Testis (tissue), 3 donors: ENCODE results near the gene ARRDC5. TPM values are rescaled to one million over a fixed set of nuclear protein-coding genes. Genes with fewer than 3 reads are reported as not detected.

Experiments
- DNase-seq: peaks from one replicate; pipeline ENCODE4 v3.0.0-alpha.2; 2019
- H3K27ac ChIP-seq, 2 donors: fragments of 200-600 bp; sonication (generic); one replicate each; pipeline ENCODE4 v1.5.1; 2019
- H3K27me3 ChIP-seq: fragments of 200-600 bp; sonication (generic); one replicate; pipeline ENCODE4 v1.5.1; 2019
- H3K36me3 ChIP-seq: fragments of 200-600 bp; sonication (generic); one replicate; pipeline ENCODE4 v1.5.1; 2017; ENCODE audit warnings: low read depth; ENCODE audit errors: missing control alignments
- H3K4me1 ChIP-seq: fragments of 200-600 bp; sonication (generic); one replicate; pipeline ENCODE4 v1.5.1; 2019
- H3K4me3 ChIP-seq, 2 donors: fragments of 200-600 bp; sonication (generic); one replicate each; pipeline ENCODE4 v1.5.1; 2017 to 2019
- H3K9me3 ChIP-seq: fragments of 200-600 bp; sonication (generic); one replicate; pipeline ENCODE4 v1.5.1; 2017
- CTCF ChIP-seq, 3 experiments: fragments of 450-650 bp in 2 of 3; fragments of 200-600 bp in 1 of 3; sonication (generic) in 1 of 3; IDR thresholded peaks; one replicate each; pipeline ENCODE4 v1.5.1; 2016 to 2019; ENCODE audit warnings: antibody characterized with exemption in 3 of 3, mild to moderate bottlenecking in 2 of 3, moderate library complexity in 1 of 3
- POLR2A ChIP-seq: fragments of 450-650 bp; IDR thresholded peaks from one replicate; pipeline ENCODE4 v1.6.1; 2017; ENCODE audit warnings: antibody characterized with exemption, mild to moderate bottlenecking, moderate library complexity
- WGBS, 2 donors: methylation state at CpG; one replicate each; pipeline ENCODE4 v1.1.5; 2018; 5-methylcytosine and 5-hydroxymethylcytosine counted together
- intact Hi-C: fragments of 100-400 bp; cut with DNase I; formaldehyde crosslinking; loops from one replicate; pipeline ENCODE4 v1.15.1; 2023; ENCODE audit warnings: low total_unique reads
- polyA plus RNA-seq: library from polyadenylated mRNA; stranded (reverse); fragments of 350-450 nt; fragmentation: Illumina TruSeq; extraction: RNeasy Lipid Tissue Mini Kit (QIAGEN cat#74804); gene quantifications from one replicate; pipeline ENCODE4 v1.2.3, GENCODE V29; 2014; ENCODE audit warnings: low read depth, low replicate concordance; ENCODE audit not compliant: insufficient read depth
- total RNA-seq, 2 donors: library from RNA; depleted of rRNA; stranded (reverse); fragments of >200 nt; gene quantifications; one replicate each; pipeline ENCODE4 v1.2.3, GENCODE V29; 2016

ARRDC5 gene
- total and polyA plus RNA-seq, 3 donors from 2014 or later = 8.7 to 26.2 (median 17.4) TPM

GRCh38 chr19:4879041-4879440 lies 23.7 kb downstream of the ARRDC5 start:
- no peaks in the 10 kb centered on the region for H3K36me3 ChIP-seq
- H3K9me3 ChIP-seq = no peaks in the 10 kb centered on the region
- peaks cover 8% of the 10 kb centered on the region for H3K4me1 ChIP-seq
- TF ChIP-seq CTCF (IDR thresholded peaks at IDR 0.05) = no peak
- TF ChIP-seq POLR2A = no peak
- 91 to 93% methylated on average over 11 of the region's 11 CpGs for WGBS, 2 donors
- intact Hi-C loops = no loop called here
- no peaks in the 10 kb centered on the region for H3K27me3 ChIP-seq
- H3K27ac ChIP-seq = no peak overlapping the region
- no peak overlapping the region for H3K4me3 ChIP-seq
- no peak for DNase-seq

- Histone ChIP-seq H3K36me3 (no peaks in the 10 kb centered on the region), H3K4me1 (peaks cover 8% of the 10 kb centered on the region), H3K9me3 (no peaks in the 10 kb centered on the region), H3K4me3 (no peak overlapping the region), H3K27ac (no peak overlapping the region), H3K27me3 (no peaks in the 10 kb centered on the region)
- TF ChIP-seq POLR2A (no peak), CTCF (IDR thresholded peaks at IDR 0.05) (no peak)
- intact Hi-C loops = no loop called here
- DNase-seq = no peak
- 56% methylated on average over 18 to 21 of the region's 23 CpGs for WGBS, 2 donors
These were observed 24.2 kb downstream of the ARRDC5 start for GRCh38 chr19:4878491-4878968.

- intact Hi-C loops = no loop called here
- no peak overlapping the region for H3K4me3 ChIP-seq
- no peak for TF ChIP-seq CTCF (IDR thresholded peaks at IDR 0.05)
- TF ChIP-seq POLR2A = no peak
- H3K9me3 ChIP-seq = no peaks in the 10 kb centered on the region
- no peaks in the 10 kb centered on the region for H3K36me3 ChIP-seq
- WGBS, 2 donors = 59 to 71% methylated on average over 11 to 27 of the region's 30 CpGs
- H3K4me1 ChIP-seq = peaks cover 8% of the 10 kb centered on the region
- no peaks in the 10 kb centered on the region for H3K27me3 ChIP-seq
- no peak overlapping the region for H3K27ac ChIP-seq
- no peak for DNase-seq
These were observed 24.8 kb downstream of the ARRDC5 start for GRCh38 chr19:4877753-4878490.

GRCh38 chr19:4873930-4874329 lies 28.8 kb downstream of the ARRDC5 start:
- Histone ChIP-seq H3K27ac (no peak overlapping the region), H3K27me3 (no peaks in the 10 kb centered on the region), H3K36me3 (no peaks in the 10 kb centered on the region), H3K4me1 (peaks cover 11% of the 10 kb centered on the region), H3K4me3 (no peak overlapping the region), H3K9me3 (no peaks in the 10 kb centered on the region)
- TF ChIP-seq POLR2A (no peak), CTCF (IDR thresholded peaks at IDR 0.05) (no peak)
- intact Hi-C loops = loop anchor here (5.0 kb wide), 1 partner anchor 158 kb away; no protein-coding TSS in a partner anchor
- DNase-seq = no peak
- 87 to 92% methylated on average over 3 of the region's 3 CpGs for WGBS, 2 donors

GRCh38 chr19:4871711-4872110 lies 31.0 kb downstream of the ARRDC5 start:
- Histone ChIP-seq H3K9me3 (no peaks in the 10 kb centered on the region), H3K27ac (no peak overlapping the region), H3K36me3 (no peaks in the 10 kb centered on the region), H3K4me1 (peaks cover 4% of the 10 kb centered on the region), H3K27me3 (no peaks in the 10 kb centered on the region), H3K4me3 (no peak overlapping the region)
- TF ChIP-seq POLR2A = no peak
- no peak for DNase-seq
- WGBS, 2 donors = 67 to 85% methylated on average over 6 of the region's 6 CpGs
- intact Hi-C loops = loop anchor here (5.0 kb wide), 1 partner anchor 161 kb away; no protein-coding TSS in a partner anchor
